Activated B cell treated with CpG ODN at 0.5 μM for 24 hours (primary cell): ENCODE data around the gene GPAT2. TPM values are rescaled to one million over a fixed set of nuclear protein-coding genes. Genes with fewer than 3 reads are reported as not detected.
A peak's percentile ranks its signal among the peaks of the same experiment; 100 is the strongest.
"Not testable (repeated sequence)": the region's sequence is repeated elsewhere in the genome, so short reads cannot be mapped to it uniquely, and the experiment has no call there.

Experiments used
- ATAC-seq: fragments of 200-7000 bp; cut with Tn5 transposase; one replicate; pipeline ENCODE4 v1.10.0; 2021; ENCODE audit warnings: low read depth, mild to moderate bottlenecking, moderate library complexity
- CTCF ChIA-PET: fragments of 350-600 bp; sonication (Branson Sonifier 250); formaldehyde crosslinking; loops from one replicate; lab custom pipeline; 2021; ENCODE audit warnings: antibody characterized with exemption; lab: Charles Lee
- POLR2A ChIA-PET: fragments of 350-600 bp; sonication (Branson Sonifier 250); formaldehyde crosslinking; loops from one replicate; lab custom pipeline; 2021; ENCODE audit warnings: antibody characterized with exemption; lab: Charles Lee
- DNase-seq: peaks from one replicate; pipeline ENCODE4 v3.0.0; 2022
- H3K27ac Mint-ChIP-seq: one replicate; pipeline ENCODE4 v1.8.0; 2020; ENCODE audit warnings: mixed read lengths
- H3K27me3 Mint-ChIP-seq: one replicate; pipeline ENCODE4 v1.8.0; 2021; ENCODE audit warnings: mixed read lengths
- H3K36me3 Mint-ChIP-seq: one replicate; pipeline ENCODE4 v1.8.0; 2021; ENCODE audit warnings: low read depth, mixed read lengths
- H3K4me1 Mint-ChIP-seq: one replicate; pipeline ENCODE4 v1.8.0; 2021; ENCODE audit warnings: mixed read lengths
- H3K4me3 Mint-ChIP-seq: one replicate; pipeline ENCODE4 v1.8.0; 2020; ENCODE audit warnings: mild to moderate bottlenecking, mixed read lengths
- H3K9me3 Mint-ChIP-seq: one replicate; pipeline ENCODE4 v1.8.0; 2020; ENCODE audit warnings: mixed read lengths
- intact Hi-C: fragments of 100-400 bp; cut with micrococcal nuclease; formaldehyde crosslinking; loops from one replicate; pipeline ENCODE4 v1.15.1; 2024
- total RNA-seq: library from RNA; stranded (reverse); gene quantifications from 2 replicates; pipeline ENCODE4 v1.2.3, GENCODE V29; 2022
- TF ChIP-seq, protein P1 (sequence below): fragments of 200-600 bp; IDR thresholded peaks from one replicate; pipeline ENCODE4 v1.8.0; 2022; ENCODE audit warnings: antibody characterized with exemption, mild to moderate bottlenecking

Gene GPAT2
- total RNA-seq, 1 donor from 2014 or later: 4.9 TPM

GRCh38 chr2:95992520-95993272 is 42.0 kb downstream of the GPAT2 start:
- ATAC-seq (peak; percentile 61), DNase-seq (peak; percentile 51)
- intact Hi-C loops: loop anchor here (1.0 to 10.0 kb wide), 5 partner anchors 125 to 812 kb away; partner anchors contain the start of gene TMEM127
- not testable (repeated sequence) for H3K36me3 Mint-ChIP-seq, H3K4me1 Mint-ChIP-seq, H3K9me3 Mint-ChIP-seq, H3K27me3 Mint-ChIP-seq
- CTCF ChIA-PET: interaction anchor here (0.7 to 2.9 kb wide), 15 partner anchors 17 to 885 kb away, joined by 3 to 28 read pairs (median 4); partner anchors contain the start of genes ADRA2B and ASTL
- POLR2A ChIA-PET: interaction anchor here (0.7 to 0.8 kb wide), 2 partner anchors 146 to 272 kb away, joined by 3 read pairs; no protein-coding TSS in a partner anchor
- H3K4me3 Mint-ChIP-seq: peak overlapping the region; percentile 88
- TF ChIP-seq, protein P1, sequence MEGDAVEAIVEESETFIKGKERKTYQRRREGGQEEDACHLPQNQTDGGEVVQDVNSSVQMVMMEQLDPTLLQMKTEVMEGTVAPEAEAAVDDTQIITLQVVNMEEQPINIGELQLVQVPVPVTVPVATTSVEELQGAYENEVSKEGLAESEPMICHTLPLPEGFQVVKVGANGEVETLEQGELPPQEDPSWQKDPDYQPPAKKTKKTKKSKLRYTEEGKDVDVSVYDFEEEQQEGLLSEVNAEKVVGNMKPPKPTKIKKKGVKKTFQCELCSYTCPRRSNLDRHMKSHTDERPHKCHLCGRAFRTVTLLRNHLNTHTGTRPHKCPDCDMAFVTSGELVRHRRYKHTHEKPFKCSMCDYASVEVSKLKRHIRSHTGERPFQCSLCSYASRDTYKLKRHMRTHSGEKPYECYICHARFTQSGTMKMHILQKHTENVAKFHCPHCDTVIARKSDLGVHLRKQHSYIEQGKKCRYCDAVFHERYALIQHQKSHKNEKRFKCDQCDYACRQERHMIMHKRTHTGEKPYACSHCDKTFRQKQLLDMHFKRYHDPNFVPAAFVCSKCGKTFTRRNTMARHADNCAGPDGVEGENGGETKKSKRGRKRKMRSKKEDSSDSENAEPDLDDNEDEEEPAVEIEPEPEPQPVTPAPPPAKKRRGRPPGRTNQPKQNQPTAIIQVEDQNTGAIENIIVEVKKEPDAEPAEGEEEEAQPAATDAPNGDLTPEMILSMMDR: peak; percentile 92
- peak overlapping the region; percentile 87 for H3K27ac Mint-ChIP-seq

GRCh38 chr2:95992102-95992501 is 42.6 kb downstream of the GPAT2 start:
- DNase-seq (peak; percentile 42), ATAC-seq (peak; percentile 57)
- Mint-ChIP-seq H3K4me3 (peak overlapping the region; percentile 95), H3K27ac (peak overlapping the region; percentile 53)
- H3K9me3 Mint-ChIP-seq, H3K27me3 Mint-ChIP-seq, POLR2A ChIA-PET, H3K36me3 Mint-ChIP-seq, H3K4me1 Mint-ChIP-seq: not testable (repeated sequence)
- CTCF ChIA-PET: interaction anchor here (0.7 to 2.9 kb wide), 13 partner anchors 17 to 885 kb away, joined by 3 to 28 read pairs (median 4); partner anchors contain the start of genes ADRA2B and ASTL
- intact Hi-C loops: loop anchor here (1.0 to 10.0 kb wide), 5 partner anchors 125 to 813 kb away; partner anchors contain the start of gene TMEM127

GRCh38 chr2:95991351-95992094 is 43.2 kb downstream of the GPAT2 start, which contains the start of gene ANKRD36C:
Gene ANKRD36C, minus strand, starts transcription at chr2:95991824. Its CDS starts 116 bp downstream, at chr2:95991708.
- H3K4me1 Mint-ChIP-seq, H3K36me3 Mint-ChIP-seq, H3K27me3 Mint-ChIP-seq, H3K9me3 Mint-ChIP-seq: not testable (repeated sequence)
- ATAC-seq: peak; percentile 88
- intact Hi-C loops: loop anchor here (1.0 to 10.0 kb wide), 5 partner anchors 126 to 813 kb away; partner anchors contain the start of gene TMEM127
- DNase-seq: peak; percentile 43
- CTCF ChIA-PET: interaction anchor here (1.4 to 2.9 kb wide), 5 partner anchors 31 to 563 kb away, joined by 4 to 28 read pairs (median 13); partner anchors contain the start of genes ADRA2B and ASTL
- POLR2A ChIA-PET: interaction anchor here (0.6 kb wide), 1 partner anchor 328 kb away, joined by 3 read pairs; no protein-coding TSS in a partner anchor
- H3K27ac Mint-ChIP-seq: peak within 1 kb of the TSS; percentile 96
- H3K4me3 Mint-ChIP-seq: peak within 1 kb of the TSS; percentile 95

GRCh38 chr2:95990884-95991283 is 43.8 kb downstream of the GPAT2 start:
- DNase-seq, H3K9me3 Mint-ChIP-seq, H3K4me1 Mint-ChIP-seq, ATAC-seq, H3K27me3 Mint-ChIP-seq, H3K27ac Mint-ChIP-seq: not testable (repeated sequence)
- ChIA-PET POLR2A (interaction anchor here (0.6 kb wide), 1 partner anchor 329 kb away, joined by 3 read pairs; no protein-coding TSS in a partner anchor), CTCF (interaction anchor here (2.9 kb wide), 1 partner anchor 126 kb away, joined by 22 read pairs; the partner anchor contains the start of gene ADRA2B)
- Mint-ChIP-seq H3K4me3 (peak overlapping the region; percentile 58), H3K36me3 (peaks cover 11% of the 10 kb centered on the region)
- intact Hi-C loops: loop anchor here (10.0 kb wide), 2 partner anchors 184 to 814 kb away; no protein-coding TSS in a partner anchor

Other genes starting within 250 kb of the GPAT2 start
- gene ANKRD36C, start 43.1 kb downstream of the GPAT2 start, total RNA-seq: 54.0 and 57.2 TPM in 2 replicates
- gene ADRA2B, start 81.7 kb upstream of the GPAT2 start, total RNA-seq: 0.11 and 0.37 TPM in 2 replicates
- gene ASTL, start 103.6 kb upstream of the GPAT2 start, total RNA-seq: 1.0 and 1.6 TPM in 2 replicates
- 118 and 122 TPM in 2 replicates for gene DUSP2, start 110.5 kb upstream of the GPAT2 start, total RNA-seq
- gene STARD7, start 173.9 kb upstream of the GPAT2 start, total RNA-seq: 148 and 158 TPM in 2 replicates
- gene TMEM127, start 231.1 kb upstream of the GPAT2 start, total RNA-seq: 36.6 and 43.2 TPM in 2 replicates
- 65.6 and 71.6 TPM in 2 replicates for gene CIAO1, start 231.3 kb upstream of the GPAT2 start, total RNA-seq